ENCODE results near the gene APMAP. TPM values are rescaled to one million over a fixed set of nuclear protein-coding genes. Genes with fewer than 3 reads are reported as not detected.
A peak's percentile ranks its signal among the peaks of the same experiment; 100 is the strongest.

APMAP gene, protein sequence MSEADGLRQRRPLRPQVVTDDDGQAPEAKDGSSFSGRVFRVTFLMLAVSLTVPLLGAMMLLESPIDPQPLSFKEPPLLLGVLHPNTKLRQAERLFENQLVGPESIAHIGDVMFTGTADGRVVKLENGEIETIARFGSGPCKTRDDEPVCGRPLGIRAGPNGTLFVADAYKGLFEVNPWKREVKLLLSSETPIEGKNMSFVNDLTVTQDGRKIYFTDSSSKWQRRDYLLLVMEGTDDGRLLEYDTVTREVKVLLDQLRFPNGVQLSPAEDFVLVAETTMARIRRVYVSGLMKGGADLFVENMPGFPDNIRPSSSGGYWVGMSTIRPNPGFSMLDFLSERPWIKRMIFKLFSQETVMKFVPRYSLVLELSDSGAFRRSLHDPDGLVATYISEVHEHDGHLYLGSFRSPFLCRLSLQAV
- total RNA-seq, result 10 to 100 TPM; 19.9 to 44.5 (median 24.2) TPM
- 10 to 100 TPM; 25.5 to 31.2 (median 30.3) TPM for polyA plus RNA-seq
- long read RNA-seq, donor 1, transcript APMAP-201 (9 exons, 2,430 nt), result major isoform, 30 of 42 reads
- long read RNA-seq, donor 1, partial matches to known transcripts, result 2 of 42 reads
- long read RNA-seq, donor 1, other reads (novel, unspliced or antisense), result 10 of 42 reads
- long read RNA-seq, donor 2, transcript APMAP-201 (9 exons, 2,430 nt), result major isoform, 56 of 143 reads
- long read RNA-seq, donor 2, partial matches to known transcripts, result 28 of 143 reads
- long read RNA-seq, donor 2, other reads (novel, unspliced or antisense), result 59 of 143 reads

DNA sequence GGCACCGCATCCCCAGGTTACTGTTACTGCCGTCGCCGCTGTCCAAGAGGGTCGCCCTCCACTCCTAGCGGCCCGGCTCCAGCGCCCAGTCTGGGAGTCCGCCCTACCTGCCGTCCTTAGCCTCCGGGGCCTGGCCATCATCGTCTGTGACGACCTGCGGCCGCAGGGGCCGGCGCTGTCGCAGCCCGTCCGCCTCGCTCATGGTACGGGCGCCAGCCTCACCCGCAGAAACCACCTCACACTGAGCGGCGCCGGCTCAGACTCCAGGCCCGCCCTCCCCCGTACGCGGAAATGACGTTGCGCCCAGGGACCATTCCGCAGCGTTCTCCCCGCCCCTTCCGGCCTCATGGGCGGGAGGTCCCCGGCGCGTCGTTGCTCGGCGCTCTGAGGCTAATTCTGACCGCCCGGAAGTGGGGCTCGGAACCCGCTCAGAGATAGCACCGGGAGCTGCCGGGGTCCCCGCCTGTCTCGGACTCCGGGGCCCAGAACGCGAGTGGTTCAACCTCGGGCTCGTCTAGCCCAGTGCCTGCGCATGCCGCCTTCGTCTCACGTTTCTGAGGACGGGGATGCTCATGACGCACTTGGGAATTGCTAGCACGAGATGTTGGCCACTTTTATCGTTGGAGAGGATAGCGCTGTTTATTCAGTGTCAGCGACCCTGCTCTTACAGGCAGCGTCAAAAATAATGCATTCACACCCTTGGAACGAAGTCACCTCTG is at the start of gene APMAP:
Gene APMAP (minus strand): TSS at position 265 of the 719 bp plus-strand sequence. CDS start 63 bp downstream, at position 202.
- Histone ChIP-seq H3K27ac (peak within 1 kb of the TSS; percentile 90), H3K9me3 (no peaks in the 10 kb centered on the region), H3K4me1 (peaks cover 23% of the 10 kb centered on the region), H3K27me3 (ENCODE audit: insufficient read depth in 3 of 3, low read length in 2 of 3) (no peaks in the 10 kb centered on the region), H3K36me3 (ENCODE audit: insufficient read depth in 1 of 2, low read depth in 1 of 2) (no peaks in the 10 kb centered on the region), H3K4me3 (peak within 1 kb of the TSS; percentile 82)
- DNase-seq, result peak; percentile 98
- ATAC-seq, result peak; percentile 94 to 98 (median 94)
- TF ChIP-seq, protein P1, sequence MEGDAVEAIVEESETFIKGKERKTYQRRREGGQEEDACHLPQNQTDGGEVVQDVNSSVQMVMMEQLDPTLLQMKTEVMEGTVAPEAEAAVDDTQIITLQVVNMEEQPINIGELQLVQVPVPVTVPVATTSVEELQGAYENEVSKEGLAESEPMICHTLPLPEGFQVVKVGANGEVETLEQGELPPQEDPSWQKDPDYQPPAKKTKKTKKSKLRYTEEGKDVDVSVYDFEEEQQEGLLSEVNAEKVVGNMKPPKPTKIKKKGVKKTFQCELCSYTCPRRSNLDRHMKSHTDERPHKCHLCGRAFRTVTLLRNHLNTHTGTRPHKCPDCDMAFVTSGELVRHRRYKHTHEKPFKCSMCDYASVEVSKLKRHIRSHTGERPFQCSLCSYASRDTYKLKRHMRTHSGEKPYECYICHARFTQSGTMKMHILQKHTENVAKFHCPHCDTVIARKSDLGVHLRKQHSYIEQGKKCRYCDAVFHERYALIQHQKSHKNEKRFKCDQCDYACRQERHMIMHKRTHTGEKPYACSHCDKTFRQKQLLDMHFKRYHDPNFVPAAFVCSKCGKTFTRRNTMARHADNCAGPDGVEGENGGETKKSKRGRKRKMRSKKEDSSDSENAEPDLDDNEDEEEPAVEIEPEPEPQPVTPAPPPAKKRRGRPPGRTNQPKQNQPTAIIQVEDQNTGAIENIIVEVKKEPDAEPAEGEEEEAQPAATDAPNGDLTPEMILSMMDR (IDR thresholded peaks at IDR 0.05), result no peak
- 0 to 1% (median 0%) methylated on average over 66 to 69 of the region's 69 CpGs for WGBS, 3 donors
- intact Hi-C loops (cut with DNase I), result loop anchor here (5.0 kb wide), 2 partner anchors 200 to 405 kb away; no protein-coding TSS in a partner anchor

DNA sequence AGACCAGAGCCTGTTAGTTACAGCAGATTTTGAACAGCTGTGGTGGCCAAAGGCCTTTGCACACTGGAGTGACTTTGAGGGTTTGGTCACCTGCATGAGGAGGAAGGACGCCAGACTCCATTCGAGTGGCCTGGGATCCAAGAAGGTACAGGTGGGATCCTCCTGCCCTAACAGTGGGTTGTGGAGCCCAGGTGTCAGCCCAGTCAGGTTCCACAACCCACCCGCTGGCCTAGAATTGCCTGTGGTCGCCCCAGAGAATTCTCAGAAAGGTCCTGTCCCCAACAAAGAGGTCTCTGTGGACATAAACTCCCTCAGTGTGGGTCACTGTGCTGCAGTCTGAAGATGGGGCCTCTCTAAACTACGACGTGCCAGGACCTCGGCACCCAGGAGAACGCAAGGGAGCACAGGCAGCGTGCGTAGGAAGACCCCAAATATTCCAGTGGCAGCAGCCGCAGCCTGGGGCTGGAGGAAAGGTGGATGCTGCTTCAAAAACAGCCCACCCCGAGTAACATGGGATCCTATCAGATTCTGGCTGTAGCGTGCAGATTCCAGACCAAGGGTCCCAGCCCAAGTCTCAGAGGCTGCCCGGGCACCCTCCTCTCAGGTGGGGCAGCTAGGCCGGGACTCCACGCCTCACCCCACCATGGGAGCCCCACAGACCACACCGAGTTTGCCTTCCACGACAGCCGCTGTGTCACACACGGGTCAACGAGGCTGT is 49.4 kb upstream of the APMAP start:
- Histone ChIP-seq H3K9me3 (no peaks in the 10 kb centered on the region), H3K4me1 (peaks cover 96% of the 10 kb centered on the region), H3K36me3 (ENCODE audit: insufficient read depth in 1 of 2, low read depth in 1 of 2) (peaks cover 0 to 2% of the 10 kb centered on the region in 2 donors), H3K27ac (peak overlapping the region; percentile 89), H3K4me3 (no peak overlapping the region), H3K27me3 (ENCODE audit: insufficient read depth in 3 of 3, low read length in 2 of 3) (no peaks in the 10 kb centered on the region)
- DNase-seq (peak; percentile 9 to 42), ATAC-seq (no peak)
- intact Hi-C loops (cut with DNase I), result no loop called here
- 87 to 89% (median 88%) methylated on average over 21 of the region's 21 CpGs for WGBS, 3 donors
- TF ChIP-seq, protein P1 (IDR thresholded peaks at IDR 0.05), result no peak

DNA sequence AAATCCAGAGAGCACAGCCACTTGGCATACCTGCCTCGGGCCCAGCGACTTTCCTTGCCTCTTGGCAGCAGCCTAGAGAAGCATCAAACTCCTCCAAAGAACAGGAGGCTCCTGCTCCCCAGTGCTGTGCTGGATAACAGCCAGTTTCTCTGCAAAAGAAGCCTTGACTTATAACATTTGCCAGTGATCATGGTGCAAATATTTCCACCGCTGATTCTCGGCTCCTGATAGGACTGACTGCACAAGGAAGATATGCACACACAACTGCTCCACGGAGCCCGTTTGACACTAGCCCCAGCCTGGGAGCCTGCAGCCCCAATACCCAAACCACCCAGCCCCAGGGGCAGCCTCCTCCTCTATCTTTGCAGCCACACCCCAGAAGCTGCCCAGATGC is 47.9 kb upstream of the APMAP start:
- peak overlapping the region; percentile 31 for H3K4me3 ChIP-seq
- H3K4me1 ChIP-seq, result peaks cover 93% of the 10 kb centered on the region
- ATAC-seq, result peak; percentile 8 to 29 (median 16)
- no peaks in the 10 kb centered on the region for H3K9me3 ChIP-seq
- 6 to 10% (median 6%) methylated on average over 6 of the region's 6 CpGs for WGBS, 3 donors
- H3K36me3 ChIP-seq (ENCODE audit: insufficient read depth in 1 of 2, low read depth in 1 of 2), result no peaks in the 10 kb centered on the region
- DNase-seq, result peak in 1 of 2 donors; percentile 40
- peak overlapping the region; percentile 89 for H3K27ac ChIP-seq
- no peaks in the 10 kb centered on the region for H3K27me3 ChIP-seq (ENCODE audit: insufficient read depth in 3 of 3, low read length in 2 of 3)
- intact Hi-C loops (cut with DNase I), result no loop called here
- TF ChIP-seq, protein P1 (IDR thresholded peaks at IDR 0.05), result no peak
